ENCODE results near the gene UBA1.

GRCh38 chrX:47208108-47208507 is 14.5 kb downstream of the UBA1 start:
- TF ChIP-seq EZH2 (IDR thresholded peaks at IDR 0.05; ENCODE audit: borderline replicate concordance, low read depth, low read length, severe bottlenecking): no peak
- no peak for TF ChIP-seq MYC (IDR thresholded peaks at IDR 0.05; ENCODE audit: low read depth, low read length)
- no peak for TF ChIP-seq CTCF (IDR thresholded peaks at IDR 0.05; ENCODE audit: extremely low read depth in 1 of 2, insufficient read depth in 1 of 2, low read depth in 1 of 2, low read length in 2 of 2)
- no peak for TF ChIP-seq POLR2AphosphoS5 (IDR thresholded peaks at IDR 0.05; ENCODE audit: insufficient read depth, low read depth, low read length)
- no peak for TF ChIP-seq POLR2A (IDR thresholded peaks at IDR 0.05; ENCODE audit: low read depth, low read length)
- no peak for TF ChIP-seq MAX (IDR thresholded peaks at IDR 0.05; ENCODE audit: insufficient read depth, insufficient read length)

Measured in endothelial cell of umbilical vein (primary cell).